H9 (cell line): Measurements from ENCODE around the gene SPATA31E1. TPM values are rescaled to one million over a fixed set of nuclear protein-coding genes. Genes with fewer than 3 reads are reported as not detected.

Experiments
- DNase-seq: peaks from one replicate; pipeline ENCODE4 v3.0.0-alpha.2; 2017
- H2AFZ ChIP-seq: one replicate; pipeline ENCODE4 v1.6.1; 2013; ENCODE audit warnings: mild to moderate bottlenecking, low read length, control low read depth, moderate library complexity
- H2AK5ac ChIP-seq: 2 replicates; pipeline ENCODE4 v1.6.1; 2013; ENCODE audit warnings: low read length, control low read depth, mixed read lengths; ENCODE audit not compliant: insufficient read length
- H2BK120ac ChIP-seq: one replicate; pipeline ENCODE4 v1.6.1; 2013; ENCODE audit warnings: low read depth, mild to moderate bottlenecking, low read length, control low read depth, inconsistent platforms; ENCODE audit not compliant: poor library complexity, severe bottlenecking
- H2BK12ac ChIP-seq: 2 replicates; pipeline ENCODE4 v1.6.1; 2013; ENCODE audit warnings: low read length, control low read depth, mixed read lengths, low read depth; ENCODE audit not compliant: insufficient read length
- H2BK15ac ChIP-seq: 2 replicates; pipeline ENCODE4 v1.6.1; 2013; ENCODE audit warnings: low read depth, low read length, control low read depth
- H2BK20ac ChIP-seq: one replicate; pipeline ENCODE4 v1.6.1; 2013; ENCODE audit warnings: low read depth, mild to moderate bottlenecking, low read length, control low read depth, inconsistent platforms; ENCODE audit not compliant: poor library complexity, severe bottlenecking
- H2BK5ac ChIP-seq: 2 replicates; pipeline ENCODE4 v1.6.1; 2013; ENCODE audit warnings: low read length, control low read depth, mixed read lengths; ENCODE audit not compliant: insufficient read length
- H3K14ac ChIP-seq: 2 replicates; pipeline ENCODE4 v1.6.1; 2013; ENCODE audit warnings: low read length, control low read depth; ENCODE audit not compliant: insufficient read depth
- H3K18ac ChIP-seq: 2 replicates; pipeline ENCODE4 v1.6.1; 2013; ENCODE audit warnings: low read depth, mild to moderate bottlenecking, mixed read lengths, low read length, control low read depth; ENCODE audit not compliant: insufficient read length
- H3K23ac ChIP-seq: 2 replicates; pipeline ENCODE4 v1.6.1; 2013; ENCODE audit warnings: low read length, control low read depth, mixed read lengths, low read depth; ENCODE audit not compliant: insufficient read length
- H3K23me2 ChIP-seq: 2 replicates; pipeline ENCODE4 v1.6.1; 2013; ENCODE audit warnings: low read depth, mild to moderate bottlenecking, mixed read lengths, low read length, control low read depth; ENCODE audit not compliant: insufficient read length, poor library complexity, severe bottlenecking
- H3K27ac ChIP-seq: 2 replicates; pipeline ENCODE4 v1.5.1; 2013; ENCODE audit warnings: low read length, control low read depth, mixed read lengths, low read depth; ENCODE audit not compliant: insufficient read length
- H3K27me3 ChIP-seq: 2 replicates; pipeline ENCODE4 v1.6.1; 2013; ENCODE audit warnings: low read length, control low read depth, inconsistent platforms; ENCODE audit not compliant: insufficient read depth
- H3K4ac ChIP-seq: 2 replicates; pipeline ENCODE4 v1.6.1; 2013; ENCODE audit warnings: low read depth, mild to moderate bottlenecking, control low read depth, inconsistent platforms, low read length, moderate library complexity
- H3K4me1 ChIP-seq: 2 replicates; pipeline ENCODE4 v1.6.1; 2013; ENCODE audit warnings: low read length, control low read depth, inconsistent platforms; ENCODE audit not compliant: insufficient read depth
- H3K4me2 ChIP-seq: 2 replicates; pipeline ENCODE4 v1.6.1; 2013; ENCODE audit warnings: low read length, control low read depth, mixed read lengths; ENCODE audit not compliant: insufficient read length, insufficient read depth
- H3K56ac ChIP-seq: 2 replicates; pipeline ENCODE4 v1.6.1; 2013; ENCODE audit warnings: low read depth, mild to moderate bottlenecking, mixed read lengths, low read length, control low read depth; ENCODE audit not compliant: insufficient read length
- H3K79me1 ChIP-seq: 2 replicates; pipeline ENCODE4 v1.6.1; 2013; ENCODE audit warnings: low read depth, mild to moderate bottlenecking, moderate library complexity, low read length, control low read depth, inconsistent platforms; ENCODE audit not compliant: insufficient read depth, poor library complexity, severe bottlenecking
- H3K79me2 ChIP-seq: 2 replicates; pipeline ENCODE4 v1.6.1; 2013; ENCODE audit warnings: low read length, control low read depth, inconsistent platforms; ENCODE audit not compliant: insufficient read depth
- H3K9ac ChIP-seq: 2 replicates; pipeline ENCODE4 v1.6.1; 2013; ENCODE audit warnings: low read length, control low read depth, mixed read lengths; ENCODE audit not compliant: insufficient read length; ENCODE audit errors: extremely low read depth
- H3K9me3 ChIP-seq: one replicate; pipeline ENCODE4 v1.6.1; 2013; ENCODE audit warnings: low read depth, low read length, inconsistent platforms; ENCODE audit not compliant: control insufficient read depth
- H3T11ph ChIP-seq: one replicate; pipeline ENCODE4 v1.6.1; 2013; ENCODE audit warnings: mild to moderate bottlenecking, low read length, control low read depth, inconsistent platforms
- H4K20me1 ChIP-seq: one replicate; pipeline ENCODE4 v1.6.1; 2013; ENCODE audit not compliant: control insufficient read depth, insufficient read length, insufficient read depth
- H4K5ac ChIP-seq: 2 replicates; pipeline ENCODE4 v1.6.1; 2013; ENCODE audit warnings: low read depth, mild to moderate bottlenecking, mixed read lengths, low read length, control low read depth; ENCODE audit not compliant: insufficient read length
- H4K8ac ChIP-seq: replicated peaks from 2 replicates; pipeline ENCODE4 v1.6.1; 2013; ENCODE audit warnings: low read length, control low read depth, mixed read lengths, low read depth; ENCODE audit not compliant: insufficient read length
- H4K91ac ChIP-seq: 2 replicates; pipeline ENCODE4 v1.6.1; 2013; ENCODE audit warnings: low read depth, mild to moderate bottlenecking, moderate library complexity, mixed read lengths, low read length, control low read depth; ENCODE audit not compliant: insufficient read length
- H3K27ac Mint-ChIP-seq, 3 experiments: 2 replicates in 2 of 3; 3 replicates in 1 of 3; pipeline ENCODE4 v1.8.0; 2020 to 2021; ENCODE audit warnings: mixed read lengths in 3 of 3, mild to moderate bottlenecking in 1 of 3, moderate library complexity in 1 of 3
- H3K27me3 Mint-ChIP-seq: 2 replicates; pipeline ENCODE4 v1.8.0; 2021; ENCODE audit warnings: low read depth, mild to moderate bottlenecking, moderate library complexity, mixed read lengths
- H3K36me3 Mint-ChIP-seq, 3 experiments: 2 replicates in 2 of 3; 3 replicates in 1 of 3; pipeline ENCODE4 v1.8.0; 2020 to 2021; ENCODE audit warnings: low read depth in 3 of 3, mixed read lengths in 3 of 3; ENCODE audit not compliant: insufficient read depth in 1 of 3
- H3K4me1 Mint-ChIP-seq, 2 experiments: 2 replicates each; pipeline ENCODE4 v1.8.0; 2020; ENCODE audit warnings: mixed read lengths in 2 of 2
- H3K4me3 Mint-ChIP-seq, 2 experiments: 2 replicates in 1 of 2; 3 replicates in 1 of 2; pipeline ENCODE4 v1.8.0; 2020 to 2021; ENCODE audit warnings: mild to moderate bottlenecking in 2 of 2, mixed read lengths in 2 of 2, moderate library complexity in 1 of 2
- H3K9me3 Mint-ChIP-seq, 2 experiments: 2 replicates in 1 of 2; 3 replicates in 1 of 2; pipeline ENCODE4 v1.8.0; 2020; ENCODE audit warnings: mild to moderate bottlenecking in 2 of 2, mixed read lengths in 2 of 2, moderate library complexity in 1 of 2
- CTCF ChIP-seq: fragments of 200-600 bp; sonication (generic); conservative IDR thresholded peaks from 3 replicates; pipeline ENCODE4 v1.8.0; 2021; ENCODE audit warnings: antibody characterized with exemption, mild to moderate bottlenecking
- WGBS: extraction: QIAGEN DNeasy Blood & Tissue Kit; methylation state at CpG from one replicate; pipeline ENCODE4 v1.1.7; 2013; ENCODE audit warnings: missing lambda C conversion rate, low lambda C conversion rate, mixed read lengths; ENCODE audit not compliant: insufficient read length; ENCODE audit errors: extremely low coverage; 5-methylcytosine and 5-hydroxymethylcytosine counted together
- total RNA-seq: library from RNA; stranded (reverse); gene quantifications from 2 replicates; pipeline ENCODE4 v1.2.1, GENCODE V29; 2021

The SPATA31E1 gene
- total RNA-seq, 1 experiment from 2014 or later, result 0.09 TPM

- H2BK12ac ChIP-seq, result no peak overlapping the region
- H3K14ac ChIP-seq, result no peak overlapping the region
- H2BK5ac ChIP-seq, result no peak overlapping the region
- H3K27me3 Mint-ChIP-seq, result no peaks in the 10 kb centered on the region
- no peak overlapping the region for H4K8ac ChIP-seq
- no peak overlapping the region for H3K27ac ChIP-seq
- H3K36me3 Mint-ChIP-seq, result no peaks in the 10 kb centered on the region
- no peaks in the 10 kb centered on the region for H3K79me2 ChIP-seq
- H3T11ph ChIP-seq, result no peak overlapping the region
- no peaks in the 10 kb centered on the region for H3K79me1 ChIP-seq
- no peak overlapping the region for H3K27ac Mint-ChIP-seq
- no peak overlapping the region for H2AFZ ChIP-seq
- H3K18ac ChIP-seq, result no peak overlapping the region
- no peaks in the 10 kb centered on the region for H3K9me3 ChIP-seq
- peaks cover 2 to 5% of the 10 kb centered on the region in 2 experiments; a peak in 3 of 5 replicates for H3K9me3 Mint-ChIP-seq
- H2BK15ac ChIP-seq, result no peak overlapping the region
- H3K27me3 ChIP-seq, result no peaks in the 10 kb centered on the region
- H3K9ac ChIP-seq, result no peak overlapping the region
- H3K4me3 Mint-ChIP-seq, result no peak overlapping the region
- no peak overlapping the region for H2AK5ac ChIP-seq
- no peak overlapping the region for H2BK120ac ChIP-seq
- no peak overlapping the region for H2BK20ac ChIP-seq
- peak; percentile 56; the same call in 2 of the 3 replicates for TF ChIP-seq CTCF
- no peak overlapping the region for H3K56ac ChIP-seq
- H3K4me1 ChIP-seq, result no peaks in the 10 kb centered on the region
- no peak overlapping the region for H4K5ac ChIP-seq
- no peak overlapping the region for H3K23ac ChIP-seq
- no CpG with 5 or more reads among the region's 4 CpGs for WGBS
- no peaks in the 10 kb centered on the region for H4K20me1 ChIP-seq
- no peaks in the 10 kb centered on the region for H3K23me2 ChIP-seq
- no peaks in the 10 kb centered on the region for H3K4me1 Mint-ChIP-seq
- no peak overlapping the region for H4K91ac ChIP-seq
- no peak overlapping the region for H3K4me2 ChIP-seq
- peak; percentile 45 for DNase-seq
- H3K4ac ChIP-seq, result no peak overlapping the region
Observed at GRCh38 chr9:87894998-87895625, 12.4 kb downstream of the SPATA31E1 start.
